Measurements from ENCODE around the gene KCNK13. TPM values are rescaled to one million over a fixed set of nuclear protein-coding genes. Genes with fewer than 3 reads are reported as not detected.
"Not testable (repeated sequence)": the region's sequence is repeated elsewhere in the genome, so short reads cannot be mapped to it uniquely, and the experiment has no call there.

KCNK13 gene
- 1 to 10 TPM in 1 of 12 donors, under 1 TPM in 9, not detected in 2; 0.19 to 1.0 (median 0.29) TPM for polyA plus RNA-seq (ENCODE audit: insufficient read length in 12 of 12)
- long read RNA-seq, donor 1: 0 reads
- long read RNA-seq, donor 2: 0 reads
- long read RNA-seq, donor 3: 0 reads
- long read RNA-seq, donor 4: 0 reads
- long read RNA-seq, donor 5: 0 reads
- long read RNA-seq, donor 6: 0 reads
- long read RNA-seq, donor 7: 0 reads
- long read RNA-seq, donor 8: 0 reads
- long read RNA-seq, donor 9, partial matches to known transcripts: 0 of 1 reads
- long read RNA-seq, donor 9, other reads (novel, unspliced or antisense): 0 of 1 reads
- long read RNA-seq, donor 10, partial matches to known transcripts: 0 of 1 reads
- long read RNA-seq, donor 10, other reads (novel, unspliced or antisense): 0 of 1 reads
- long read RNA-seq, donor 11: 0 reads

DNA sequence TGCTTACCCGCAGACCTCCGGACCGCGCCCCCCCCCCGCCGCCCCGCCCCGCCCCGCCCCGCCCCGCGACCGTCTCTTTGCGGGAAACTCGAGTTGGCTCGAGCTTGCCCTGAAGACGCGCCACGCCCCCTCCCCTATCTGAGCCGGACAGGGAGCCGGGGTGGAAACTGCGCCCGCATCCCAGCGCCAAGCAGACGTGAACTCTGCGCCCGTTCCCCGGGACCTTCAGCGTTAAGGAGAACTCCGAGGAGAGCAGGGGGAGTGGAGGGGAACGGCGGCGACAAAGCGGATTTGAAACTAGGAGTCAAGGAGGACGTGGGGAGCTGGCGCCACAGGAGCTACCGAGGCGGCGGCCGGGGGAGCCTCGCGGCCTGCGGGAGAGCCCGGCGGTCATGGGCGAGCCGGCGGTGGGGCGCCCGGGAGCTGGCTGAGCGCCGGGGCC, at the start of gene KCNK13:
Gene KCNK13 (plus strand): TSS at position 310 of the 442 bp plus-strand sequence. CDS start 212 bp downstream, outside the sequence.
- DNase-seq: no peak

DNA sequence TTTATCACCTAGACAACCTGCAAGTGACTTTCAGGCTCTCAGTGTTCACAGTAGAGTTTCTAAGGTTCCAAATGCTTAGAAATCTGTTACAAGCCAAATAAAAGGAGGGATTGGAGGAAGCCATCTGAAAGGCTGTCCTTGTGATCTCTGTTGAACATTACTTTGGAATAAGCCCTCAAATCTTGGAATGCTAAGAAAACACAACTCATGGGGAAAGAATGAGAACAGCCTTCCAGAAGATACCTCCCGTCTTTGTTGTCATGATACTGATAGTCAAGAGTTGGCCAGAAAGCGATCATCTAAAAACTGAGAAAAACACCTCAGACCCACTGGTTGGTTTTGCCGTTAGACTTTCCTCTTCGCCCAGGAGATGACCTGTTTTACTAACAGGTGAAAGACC, 44.4 kb upstream of the KCNK13 start:
- DNase-seq: no peak

DNA sequence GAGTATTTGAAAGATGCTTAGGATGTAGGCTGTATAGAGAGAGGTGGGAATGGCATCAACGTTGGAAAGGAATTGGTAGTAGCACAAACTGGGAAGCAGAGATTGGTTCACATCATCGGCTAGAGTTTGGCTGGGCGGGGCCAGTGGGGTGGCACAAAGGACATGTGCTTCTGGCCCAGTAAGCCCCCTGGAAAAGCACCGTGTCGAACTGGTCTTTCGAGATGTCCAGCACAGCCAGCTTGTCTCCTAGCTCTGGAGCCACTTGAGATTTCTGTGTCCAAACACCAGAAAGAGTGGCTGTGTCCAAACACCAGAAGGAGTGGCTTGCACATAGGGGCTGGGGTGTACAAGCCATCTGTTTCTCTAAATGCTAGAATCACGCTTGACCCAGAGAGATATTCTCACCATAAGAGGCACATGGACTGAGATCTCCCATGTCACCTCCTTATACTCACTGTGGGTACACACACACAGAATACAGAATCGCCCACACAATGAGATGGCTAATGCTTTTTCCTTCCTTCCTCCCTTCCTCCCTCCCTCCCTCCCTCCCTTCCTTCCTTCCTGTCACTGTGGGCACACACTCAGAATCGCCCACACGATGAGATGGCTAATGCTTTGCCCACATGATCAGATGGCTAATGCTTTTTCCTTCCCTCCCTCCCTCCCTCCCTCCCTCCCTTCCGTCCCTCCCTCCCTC, 41.8 kb upstream of the KCNK13 start:
- no peak for DNase-seq

DNA sequence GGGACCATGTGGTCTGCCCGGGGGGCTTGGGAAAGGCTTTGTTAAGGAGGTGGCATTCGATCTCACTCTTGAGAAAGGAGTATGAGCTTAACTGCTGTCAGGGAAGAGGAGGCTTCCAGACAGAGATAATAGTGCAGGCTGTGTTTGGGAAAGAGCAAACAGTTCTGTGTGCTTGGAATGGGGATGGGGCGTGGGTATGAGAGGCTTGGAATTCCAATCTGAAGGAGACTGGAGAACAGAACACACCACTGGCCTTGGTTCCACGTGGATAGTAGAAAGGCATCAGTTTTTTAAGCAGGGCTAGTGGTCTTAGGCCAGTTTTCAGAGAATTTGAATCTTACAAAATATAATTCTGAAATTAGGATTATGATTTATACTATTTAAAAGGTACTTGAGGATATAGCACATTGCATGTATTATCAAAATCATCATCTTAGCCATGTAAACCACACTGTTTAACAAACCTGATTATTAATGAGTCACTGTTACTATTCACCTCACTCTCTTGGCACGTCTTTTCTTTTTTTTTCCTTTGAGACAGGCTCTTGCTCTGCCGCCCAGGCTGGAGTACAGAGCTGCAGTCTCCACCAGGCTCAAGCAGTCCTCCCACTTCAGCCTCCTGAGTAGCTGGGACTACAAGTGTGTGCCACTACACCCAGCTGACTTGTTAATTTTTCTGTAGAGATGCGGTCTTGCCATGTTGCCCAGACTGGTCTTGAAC, 38.5 kb upstream of the KCNK13 start:
- DNase-seq: no peak

DNA sequence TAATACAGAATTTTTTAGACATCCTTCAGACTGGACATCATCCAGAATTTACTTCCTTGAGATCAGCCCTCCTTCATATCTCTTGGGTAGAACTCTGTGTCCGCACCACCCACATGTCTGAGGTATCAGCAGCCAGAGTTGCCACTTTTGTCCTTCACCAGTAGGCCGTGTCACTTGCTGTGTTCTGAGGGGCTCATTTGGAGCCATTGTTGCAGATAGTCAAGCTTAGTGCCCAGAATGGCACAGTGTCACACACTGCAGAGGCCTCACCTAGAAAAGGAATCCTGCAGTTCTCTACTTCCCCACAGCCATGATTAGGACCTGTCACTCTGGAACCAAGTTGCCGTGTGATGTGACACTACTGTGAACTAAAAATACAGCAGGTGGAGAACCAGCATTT, 36.9 kb upstream of the KCNK13 start:
- no peak for DNase-seq

DNA sequence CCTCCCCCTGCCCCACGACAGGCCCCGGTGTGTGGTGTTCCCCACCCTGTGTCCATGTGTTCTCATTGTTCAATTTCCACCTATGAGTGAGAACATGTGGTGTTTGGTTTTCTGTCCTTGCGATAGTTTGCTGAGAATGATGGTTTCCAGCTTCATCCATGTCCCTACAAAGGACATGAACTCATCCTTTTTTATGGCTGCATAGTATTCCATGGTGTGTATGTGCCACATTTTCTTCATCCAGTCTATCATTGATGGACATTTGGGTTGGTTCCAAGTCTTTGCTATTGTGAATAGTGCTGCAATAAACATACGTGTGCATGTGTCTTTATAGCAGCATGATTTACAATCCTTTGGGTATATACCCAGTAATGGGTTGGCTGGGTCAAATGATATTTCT, 35.2 kb upstream of the KCNK13 start:
- DNase-seq: not testable (repeated sequence)

DNA sequence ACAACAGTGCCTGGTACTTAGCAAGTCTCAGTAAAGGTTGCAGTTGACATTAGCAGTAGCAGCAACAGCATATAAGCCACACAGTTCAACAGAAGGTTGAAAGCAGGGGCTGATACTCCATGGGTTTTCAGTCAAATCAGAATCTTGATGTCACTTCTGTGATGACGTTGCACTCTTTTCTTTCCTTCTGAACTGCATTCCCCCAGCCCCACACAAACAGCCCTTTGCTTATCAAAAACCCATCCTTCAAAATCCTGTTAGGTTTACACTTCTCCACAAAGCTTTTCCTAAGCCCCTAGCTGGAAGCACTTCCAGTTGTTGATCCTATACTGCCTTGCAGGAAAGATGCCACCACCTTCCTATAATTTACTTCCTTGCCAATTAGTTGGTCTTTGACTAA, 34.0 kb upstream of the KCNK13 start:
- DNase-seq: no peak

DNA sequence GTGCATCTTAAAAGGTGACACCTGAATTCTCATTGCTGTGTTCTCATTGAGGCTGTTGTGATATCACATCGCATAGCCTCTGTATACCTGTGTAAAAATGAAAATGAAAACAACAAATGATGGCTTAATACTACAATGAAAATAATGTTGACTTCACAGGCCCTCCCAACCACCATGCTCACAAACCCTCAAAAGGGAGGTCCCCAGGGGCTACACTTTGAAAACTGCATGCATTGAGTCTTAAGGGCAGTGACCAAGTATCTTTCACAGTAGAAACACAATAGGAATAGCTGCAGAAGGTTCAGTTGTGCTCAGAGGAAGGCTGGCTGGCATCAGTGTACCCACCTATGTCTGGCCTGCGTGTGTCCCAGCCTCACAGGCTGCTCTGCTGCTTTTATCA, 27.6 kb upstream of the KCNK13 start:
- no peak for DNase-seq

DNA sequence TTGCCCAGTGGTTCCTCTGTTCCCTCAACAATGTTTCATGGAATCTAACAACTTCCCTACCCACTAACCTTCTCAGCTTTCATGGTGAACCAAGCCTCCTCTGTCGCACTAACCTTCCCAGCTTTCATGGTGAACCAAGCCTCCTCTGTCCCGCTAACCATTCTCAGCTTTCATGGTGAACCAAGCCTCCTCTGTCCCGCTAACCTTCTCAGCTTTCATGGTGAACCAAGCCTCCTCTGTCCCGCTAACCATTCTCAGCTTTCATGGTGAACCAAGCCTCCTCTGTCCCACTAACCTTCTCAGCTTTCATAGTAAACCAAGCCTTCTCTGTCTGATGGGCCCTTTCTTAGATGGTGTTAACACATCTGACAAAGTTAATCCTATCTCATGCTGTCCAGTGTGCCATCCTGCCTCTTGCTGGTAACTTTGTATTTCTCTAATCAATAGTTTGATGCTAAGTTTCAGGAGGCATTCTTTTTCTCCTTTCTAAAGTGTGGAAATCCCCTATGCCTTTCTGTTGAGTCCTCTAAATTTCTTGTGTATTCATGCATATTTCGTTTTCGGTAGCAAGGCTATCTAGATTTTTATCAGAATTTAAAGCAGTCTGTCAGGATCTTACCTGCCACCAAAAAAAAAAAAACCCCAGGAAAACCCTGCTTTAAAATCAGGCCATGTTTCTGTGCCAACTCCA, 26.8 kb upstream of the KCNK13 start:
- no peak for DNase-seq

DNA sequence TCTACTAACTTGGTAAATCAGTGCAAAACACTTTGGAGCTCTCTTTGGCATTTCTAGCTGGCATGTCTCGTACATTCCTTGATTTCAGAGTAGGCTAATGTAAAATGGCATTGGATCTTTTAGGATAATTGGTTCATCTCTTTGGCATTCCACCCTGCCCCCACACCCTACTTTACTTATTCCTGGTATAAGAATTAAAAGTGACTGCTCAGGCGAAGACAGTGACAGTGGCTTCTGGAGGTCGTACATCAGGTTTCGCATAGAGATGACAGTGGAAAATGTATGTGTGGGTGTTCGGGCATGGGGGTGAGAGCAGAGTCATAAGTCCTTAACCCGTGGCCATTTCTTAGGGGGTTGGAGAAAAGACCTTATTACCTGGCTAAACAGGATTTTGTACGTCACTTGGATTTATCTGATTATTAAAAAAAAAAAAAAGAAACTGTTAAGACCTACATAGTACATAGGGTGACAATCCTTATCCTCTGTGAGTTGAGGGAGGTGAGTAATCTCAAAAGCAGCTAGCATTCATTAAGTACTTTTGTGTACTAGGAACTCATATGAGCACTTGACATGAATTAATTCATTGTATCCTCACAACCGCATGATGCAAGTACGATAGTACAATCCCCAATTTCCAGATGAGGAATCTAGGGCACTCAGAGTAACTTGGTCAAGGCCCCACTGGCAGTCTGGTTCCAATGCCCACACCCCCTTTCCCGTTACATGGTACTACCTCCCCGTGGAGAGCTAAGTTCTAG, 22.4 kb upstream of the KCNK13 start:
- DNase-seq: no peak

DNA sequence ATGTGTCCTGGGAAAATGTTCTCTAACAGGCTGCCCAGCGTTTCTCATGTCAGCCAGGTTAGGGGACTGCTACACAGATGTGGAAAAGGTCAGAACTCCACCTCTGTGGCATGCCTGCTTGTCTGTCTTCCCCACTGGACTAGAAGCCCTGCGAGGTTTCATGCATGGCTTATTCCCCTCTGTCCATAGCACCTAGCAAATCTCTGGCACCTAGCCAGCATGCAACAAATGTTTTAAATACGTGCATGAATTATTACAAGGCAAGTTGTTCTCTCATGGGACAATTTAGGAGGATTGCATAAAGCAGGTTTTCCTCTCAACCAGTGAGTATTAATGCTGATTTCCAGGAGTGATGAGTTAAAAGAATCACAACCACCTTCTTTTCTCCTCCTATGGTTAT, 21.4 kb upstream of the KCNK13 start:
- DNase-seq: no peak

DNA sequence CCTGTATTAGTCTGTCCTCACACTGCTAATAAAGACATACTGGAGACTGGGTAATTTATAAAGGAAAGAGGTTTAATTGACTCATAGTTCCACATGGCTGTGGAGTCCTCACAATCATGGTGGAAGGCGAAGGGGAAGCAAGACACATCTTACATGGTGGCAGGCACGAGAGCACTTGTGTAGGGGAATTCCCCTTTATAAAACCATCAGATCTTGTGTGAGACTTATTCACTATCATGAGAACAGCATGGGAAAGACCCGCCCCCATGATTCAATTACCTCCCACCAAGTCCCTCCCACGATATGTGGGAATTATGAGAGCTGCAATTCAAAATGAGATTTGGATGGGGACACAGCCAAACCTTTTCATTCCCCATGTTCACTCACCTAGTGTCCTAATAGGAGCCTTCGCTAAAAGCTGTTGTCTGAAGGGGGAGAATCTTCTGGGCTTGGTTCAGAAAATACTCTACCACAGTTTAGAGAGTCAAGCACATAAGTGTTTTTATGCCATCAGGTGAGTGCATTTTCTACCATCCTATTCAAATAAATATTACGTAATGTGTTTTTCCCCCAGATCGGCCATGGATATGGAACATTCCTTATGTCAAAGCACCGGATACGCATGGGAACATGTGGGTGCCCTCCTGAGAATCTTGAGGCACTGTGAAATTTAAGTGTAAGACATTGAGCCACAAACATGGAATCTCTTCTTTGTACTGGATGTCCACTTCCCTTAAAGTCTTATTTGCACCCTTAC, 19.1 kb upstream of the KCNK13 start:
- no peak for DNase-seq

DNA sequence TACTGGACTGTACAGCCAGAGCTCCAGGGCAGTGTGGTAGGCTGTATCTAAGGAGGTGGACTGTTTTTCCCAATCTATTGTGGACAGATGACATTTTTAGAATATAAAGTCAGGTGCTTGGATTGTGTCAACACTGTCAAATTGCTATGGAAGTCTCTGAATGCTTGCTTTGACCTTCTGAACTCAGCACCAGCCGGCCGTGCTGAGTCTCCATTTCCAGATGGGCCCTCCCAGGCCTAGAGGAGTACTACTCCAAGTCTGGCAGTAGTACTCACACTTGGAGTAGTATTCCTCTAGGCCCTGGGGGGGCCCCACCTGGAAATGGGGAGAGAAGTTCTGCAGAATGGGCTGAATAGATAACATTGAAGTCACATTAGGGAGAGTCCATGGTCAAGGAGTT, 16.2 kb upstream of the KCNK13 start:
- DNase-seq: no peak

DNA sequence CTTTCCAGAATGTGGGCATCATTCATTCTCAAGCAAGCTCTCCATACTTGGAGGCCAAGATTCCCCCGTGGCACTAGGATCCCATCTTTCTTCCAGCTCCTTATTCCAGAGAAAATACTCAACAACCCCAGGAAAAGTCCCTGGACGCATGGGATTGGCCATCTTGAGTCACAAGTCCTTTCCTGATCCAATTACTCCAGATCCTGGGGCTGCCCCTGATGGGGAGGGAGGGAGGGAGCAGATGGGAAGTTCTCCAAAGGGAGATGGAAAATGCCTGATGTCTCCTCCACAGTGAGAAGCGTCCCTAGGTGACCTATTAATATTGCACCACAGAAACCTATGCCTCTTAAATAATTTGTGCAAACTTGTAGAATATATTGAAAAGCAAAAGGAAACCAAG, 12.4 kb upstream of the KCNK13 start:
- DNase-seq: no peak

DNA sequence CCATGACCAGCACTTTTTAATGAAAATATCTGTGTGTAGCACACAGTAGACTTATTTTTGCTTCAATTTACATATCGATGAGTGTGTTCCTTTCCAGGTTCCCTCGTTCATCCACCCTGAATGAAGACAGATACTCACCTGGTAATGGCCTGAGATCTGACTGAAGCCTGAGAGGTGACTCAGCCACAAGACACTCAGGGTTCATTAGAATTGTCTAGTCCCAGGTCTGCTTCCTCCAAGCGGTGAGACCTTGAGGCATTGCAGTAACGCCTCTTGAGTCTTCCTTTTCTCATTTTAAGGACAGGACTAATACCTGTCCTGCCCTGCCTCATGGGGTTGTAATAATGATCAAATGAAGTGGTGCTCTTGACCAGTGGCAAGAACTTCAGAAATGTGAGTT, 11.5 kb upstream of the KCNK13 start:
- no peak for DNase-seq

DNA sequence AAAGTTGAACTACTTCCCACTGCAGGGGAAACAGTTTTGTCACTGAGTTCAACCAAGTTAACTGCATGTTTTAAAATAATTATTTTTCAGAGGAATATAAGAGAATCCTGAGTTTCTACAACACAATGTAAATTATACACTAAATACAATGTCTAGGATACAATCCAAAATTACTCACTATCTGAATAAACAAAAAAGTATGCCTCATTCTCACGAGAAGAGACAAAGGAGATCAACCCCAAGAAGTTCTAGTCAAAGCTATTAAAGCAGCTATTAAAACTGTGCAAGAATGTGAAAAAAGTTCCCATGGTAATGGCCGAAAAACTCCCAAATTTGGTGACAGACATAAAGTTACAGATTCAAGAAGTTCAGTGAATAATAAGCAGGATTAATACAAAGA, 8.8 kb upstream of the KCNK13 start:
- DNase-seq: no peak

DNA sequence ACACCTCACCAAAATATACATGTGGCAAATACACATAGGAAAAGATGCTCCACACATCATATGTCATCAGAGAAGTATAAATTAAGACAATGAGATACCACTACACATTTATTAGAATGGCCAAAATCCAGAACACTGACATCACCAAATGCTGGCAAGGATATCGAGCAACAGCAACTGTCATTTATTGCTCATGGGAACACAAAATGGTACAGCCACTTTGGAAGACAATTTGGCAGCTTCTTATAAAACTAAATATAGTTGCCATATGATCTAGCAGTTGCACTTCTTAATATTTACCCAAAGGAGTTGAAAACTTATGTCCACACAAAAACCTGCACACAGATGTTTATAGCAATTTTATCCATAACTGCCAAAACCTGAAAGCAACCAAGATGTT, 7.0 kb upstream of the KCNK13 start:
- DNase-seq: no peak

DNA sequence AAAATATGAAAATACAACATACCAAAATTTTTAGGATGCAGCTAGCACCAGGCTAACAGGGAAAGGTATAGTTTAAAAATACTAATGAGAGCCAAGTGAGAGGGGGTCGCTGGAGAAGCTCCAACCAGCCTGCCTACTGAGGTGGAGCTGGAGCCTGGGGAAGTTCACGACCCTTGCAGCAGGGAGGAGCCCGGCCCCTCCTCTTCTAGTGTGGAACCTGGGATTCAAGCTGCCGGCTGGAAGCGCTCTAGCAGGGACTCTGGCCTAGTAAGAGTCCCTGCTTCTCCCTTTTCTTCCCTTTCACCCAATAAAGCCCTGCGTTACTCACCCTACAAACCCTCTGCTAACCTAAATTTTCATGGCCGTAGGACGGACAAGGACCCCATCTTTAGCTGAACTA, 5.0 kb upstream of the KCNK13 start:
- DNase-seq: no peak

DNA sequence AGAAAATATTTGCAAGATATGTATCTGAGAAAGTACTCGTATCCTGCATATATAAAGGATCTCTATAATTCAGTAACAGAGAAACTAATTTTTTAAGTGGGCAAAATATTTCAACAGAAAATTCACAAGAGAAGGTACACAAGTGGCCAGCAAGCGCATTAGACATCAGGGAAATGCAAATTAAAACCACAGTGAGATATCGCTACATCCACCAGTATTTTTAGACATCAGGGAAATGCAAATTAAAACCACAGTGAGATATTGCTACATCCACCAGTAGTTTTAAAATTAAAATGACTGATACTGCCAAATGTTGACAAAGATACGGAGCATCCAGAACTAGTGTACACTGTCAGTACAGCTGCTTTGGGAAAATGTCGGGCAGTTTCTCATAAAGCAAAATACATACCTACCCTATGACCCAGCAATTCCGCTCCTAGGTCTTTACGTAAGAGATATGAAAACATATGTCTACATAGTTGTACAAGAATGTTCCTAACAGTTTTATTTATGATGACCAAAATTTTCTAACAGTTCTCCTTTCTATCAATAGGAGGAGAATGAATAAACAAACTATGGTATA, 2.8 kb upstream of the KCNK13 start:
- no peak for DNase-seq

DNA sequence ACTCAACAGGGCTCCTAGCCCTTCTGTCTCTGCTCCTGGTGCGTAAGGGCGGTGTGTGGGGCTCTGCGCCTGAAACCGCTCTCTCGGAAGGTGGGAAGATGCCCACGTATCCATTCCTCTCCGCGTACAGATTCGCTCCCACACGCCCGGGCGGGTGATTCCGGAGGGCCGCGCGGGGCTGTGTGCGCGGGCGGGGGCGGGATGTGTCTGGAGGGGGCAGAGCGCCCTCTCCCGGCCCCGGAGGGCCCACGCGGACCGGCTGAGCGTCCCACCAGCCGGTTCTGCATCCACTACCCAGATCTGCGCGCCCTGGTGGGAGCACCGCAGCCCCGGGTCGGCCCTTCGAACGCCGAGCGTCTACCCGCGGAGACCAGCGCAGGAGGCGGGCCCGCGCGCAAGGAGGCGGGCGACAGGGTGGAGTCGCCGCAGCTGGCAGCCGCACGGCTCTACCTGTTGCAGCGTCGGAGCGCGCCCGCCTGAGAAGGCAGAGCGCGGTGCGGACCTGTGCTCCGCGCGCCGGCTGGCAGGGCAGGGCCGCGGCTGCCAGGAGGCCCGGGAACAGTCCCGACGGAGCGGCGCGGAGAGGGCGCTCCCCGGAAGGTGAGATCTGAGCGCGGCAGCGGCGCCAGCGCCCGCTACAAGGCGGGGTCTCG, 1.4 kb upstream of the KCNK13 start:
- DNase-seq: peak; percentile 22

Data from muscle of arm (tissue), 14 donors.